Neuronal stem cell (in vitro differentiated cells): ENCODE measurements around the gene FOXP1.

Experiments
- DNase-seq: peaks from one replicate; pipeline ENCODE4 v3.0.0-alpha.2; 2013; ENCODE audit warnings: low spot score
- H2AFZ ChIP-seq: one replicate; pipeline ENCODE4 v1.6.1; 2013; ENCODE audit warnings: mild to moderate bottlenecking, low read length, inconsistent platforms
- H2AK5ac ChIP-seq: 2 replicates; pipeline ENCODE4 v1.6.1; 2013; ENCODE audit warnings: low read depth, mild to moderate bottlenecking, inconsistent platforms, low read length, moderate library complexity, mixed read lengths
- H2BK120ac ChIP-seq: 2 replicates; pipeline ENCODE4 v1.6.1; 2013; ENCODE audit warnings: low read depth, mild to moderate bottlenecking, inconsistent platforms, low read length, moderate library complexity, mixed read lengths
- H2BK12ac ChIP-seq: one replicate; pipeline ENCODE4 v1.6.1; 2013; ENCODE audit warnings: low read length, inconsistent platforms
- H2BK15ac ChIP-seq: 2 replicates; pipeline ENCODE4 v1.6.1; 2013; ENCODE audit warnings: mild to moderate bottlenecking, low read length, inconsistent platforms, mixed read lengths
- H2BK5ac ChIP-seq: one replicate; pipeline ENCODE4 v1.6.1; 2013; ENCODE audit warnings: inconsistent platforms, mild to moderate bottlenecking, low read length, moderate library complexity
- H3K14ac ChIP-seq: one replicate; pipeline ENCODE4 v1.6.1; 2013; ENCODE audit warnings: low read length, inconsistent platforms
- H3K18ac ChIP-seq: 2 replicates; pipeline ENCODE4 v1.6.1; 2013; ENCODE audit warnings: low read length, inconsistent platforms
- H3K23ac ChIP-seq: 2 replicates; pipeline ENCODE4 v1.6.1; 2013; ENCODE audit warnings: low read depth, mild to moderate bottlenecking, mixed read lengths, low read length, inconsistent platforms; ENCODE audit not compliant: poor library complexity
- H3K27ac ChIP-seq: replicated peaks from 3 replicates; pipeline ENCODE4 v1.5.1; 2013; ENCODE audit warnings: low read length, inconsistent platforms
- H3K27me3 ChIP-seq, 3 experiments: 2 replicates each; pipeline ENCODE4 v1.6.1; 2013; ENCODE audit warnings: low read length in 3 of 3, mild to moderate bottlenecking in 2 of 3, inconsistent platforms in 1 of 3, low read depth in 1 of 3, mixed read lengths in 1 of 3, moderate library complexity in 1 of 3; ENCODE audit not compliant: control insufficient read depth in 3 of 3, insufficient read depth in 3 of 3
- H3K36me3 ChIP-seq, 2 donors: replicated peaks in 1 of 2; 2 replicates each; pipeline ENCODE4 v1.6.1; 2013; ENCODE audit warnings: low read length in 2 of 2; ENCODE audit not compliant: control insufficient read depth in 2 of 2, insufficient read depth in 2 of 2
- H3K4ac ChIP-seq: 2 replicates; pipeline ENCODE4 v1.6.1; 2013; ENCODE audit warnings: inconsistent platforms, mild to moderate bottlenecking, low read length, moderate library complexity
- H3K4me1 ChIP-seq, 2 donors: 1 replicate in 1 of 2; 2 replicates in 1 of 2; pipeline ENCODE4 v1.6.1; 2013; ENCODE audit warnings: low read length in 2 of 2, low read depth in 1 of 2; ENCODE audit not compliant: control insufficient read depth in 2 of 2, insufficient read depth in 1 of 2
- H3K4me2 ChIP-seq: one replicate; pipeline ENCODE4 v1.6.1; 2013; ENCODE audit warnings: mild to moderate bottlenecking, low read length, inconsistent platforms; ENCODE audit not compliant: insufficient read depth, poor library complexity, severe bottlenecking
- H3K4me3 ChIP-seq, 2 donors: 2 replicates each; pipeline ENCODE4 v1.5.1; 2013; ENCODE audit warnings: low read length in 2 of 2, mild to moderate bottlenecking in 2 of 2, inconsistent platforms in 1 of 2, moderate library complexity in 1 of 2
- H3K79me1 ChIP-seq: one replicate; pipeline ENCODE4 v1.6.1; 2013; ENCODE audit warnings: low read depth, mild to moderate bottlenecking, inconsistent platforms, low read length, moderate library complexity
- H3K9ac ChIP-seq: one replicate; pipeline ENCODE4 v1.6.1; 2013; ENCODE audit warnings: mild to moderate bottlenecking, low read depth, low read length, inconsistent platforms; ENCODE audit not compliant: poor library complexity
- H3K9me3 ChIP-seq, 2 donors: replicated peaks in 1 of 2; 2 replicates each; pipeline versions ENCODE3 to v1.6.1; 2013; ENCODE audit warnings: low read length in 2 of 2, mild to moderate bottlenecking in 2 of 2, inconsistent platforms in 1 of 2, low read depth in 1 of 2, mixed read lengths in 1 of 2, moderate library complexity in 1 of 2; ENCODE audit not compliant: control insufficient read depth in 2 of 2, insufficient read depth in 1 of 2
- H4K8ac ChIP-seq: one replicate; pipeline ENCODE4 v1.6.1; 2013; ENCODE audit warnings: low read depth, mild to moderate bottlenecking, inconsistent platforms, low read length, moderate library complexity
- H4K91ac ChIP-seq: one replicate; pipeline ENCODE4 v1.6.1; 2013; ENCODE audit warnings: low read length, low read depth, mild to moderate bottlenecking, inconsistent platforms; ENCODE audit not compliant: poor library complexity
- WGBS, 2 donors: extraction: QIAGEN DNeasy Blood & Tissue Kit; methylation state at CpG; one replicate each; pipeline ENCODE4 v1.1.7; 2013; ENCODE audit warnings: missing lambda C conversion rate in 2 of 2, mixed read lengths in 1 of 2; ENCODE audit not compliant: insufficient read length in 2 of 2, insufficient replicate concordance in 1 of 2; ENCODE audit errors: extremely low coverage in 2 of 2; 5-methylcytosine and 5-hydroxymethylcytosine counted together

FOXP1 gene

GRCh38 chr3:71037775-71038174 is 545.8 kb downstream of the FOXP1 start:
- Histone ChIP-seq H3K4me2 (no peak overlapping the region), H3K27ac (no peak overlapping the region), H3K4ac (no peak overlapping the region), H2BK12ac (no peak overlapping the region), H3K36me3 (peaks cover 6 to 78% of the 10 kb centered on the region in 2 donors), H3K4me3 (no peak overlapping the region), H3K23ac (no peak overlapping the region), H4K91ac (no peak overlapping the region), H2AFZ (no peak overlapping the region), H3K9me3 (no peaks in the 10 kb centered on the region), H3K9ac (no peak overlapping the region), H3K4me1 (peaks cover 0 to 3% of the 10 kb centered on the region in 2 donors), H4K8ac (no peak overlapping the region), H3K27me3 (no peaks in the 10 kb centered on the region), H2BK15ac (no peak overlapping the region), H2BK120ac (no peak overlapping the region), H2AK5ac (no peak overlapping the region), H3K18ac (no peak overlapping the region), H3K79me1 (no peaks in the 10 kb centered on the region), H3K14ac (no peak overlapping the region), H2BK5ac (no peak overlapping the region)
- DNase-seq, result no peak
- no CpG with 5 or more reads among the region's 7 CpGs for WGBS, 2 donors

DNA sequence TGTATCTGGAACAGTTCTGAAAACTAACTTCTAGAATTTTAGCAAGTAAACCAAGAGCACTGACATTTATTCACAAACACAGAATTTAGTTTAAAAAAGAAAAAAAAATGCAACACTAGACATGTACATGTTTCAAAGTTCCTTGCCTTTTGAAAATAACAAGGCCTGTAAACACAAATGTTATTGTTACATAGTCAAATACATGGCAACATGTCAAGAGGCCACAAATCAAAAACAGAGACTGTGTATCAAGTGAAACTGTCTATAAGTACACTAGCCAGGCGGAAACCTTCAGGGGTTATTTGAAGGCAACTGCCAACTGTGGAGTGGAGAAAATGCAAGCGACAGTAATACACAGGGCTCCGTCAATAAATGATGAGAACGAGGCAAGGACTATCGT is 547.6 kb downstream of the FOXP1 start:
- Histone ChIP-seq H3K36me3 (peaks cover 3 to 69% of the 10 kb centered on the region in 2 donors), H2BK120ac (no peak overlapping the region), H3K4me3 (no peak overlapping the region), H3K9me3 (no peaks in the 10 kb centered on the region), H2AFZ (no peak overlapping the region), H3K14ac (no peak overlapping the region), H2AK5ac (no peak overlapping the region), H3K27ac (no peak overlapping the region), H4K8ac (no peak overlapping the region), H3K27me3 (no peaks in the 10 kb centered on the region), H3K4me2 (no peak overlapping the region), H3K4ac (no peak overlapping the region), H3K18ac (no peak overlapping the region), H3K4me1 (peaks cover 0 to 3% of the 10 kb centered on the region in 2 donors), H3K23ac (no peak overlapping the region), H2BK5ac (no peak overlapping the region), H2BK12ac (no peak overlapping the region), H3K9ac (no peak overlapping the region), H3K79me1 (no peaks in the 10 kb centered on the region), H2BK15ac (no peak overlapping the region), H4K91ac (no peak overlapping the region)
- no CpG with 5 or more reads among the region's 5 CpGs for WGBS, 2 donors
- no peak for DNase-seq

- Histone ChIP-seq H3K4me2 (no peak overlapping the region), H3K27ac (no peak overlapping the region), H2BK120ac (no peak overlapping the region), H3K23ac (no peak overlapping the region), H3K14ac (no peak overlapping the region), H3K4me3 (no peak overlapping the region), H2AK5ac (no peak overlapping the region), H2AFZ (no peak overlapping the region), H3K36me3 (peaks cover 0 to 65% of the 10 kb centered on the region in 2 donors), H3K9me3 (no peaks in the 10 kb centered on the region), H3K4me1 (peaks cover 0 to 3% of the 10 kb centered on the region in 2 donors), H3K18ac (no peak overlapping the region), H3K27me3 (no peaks in the 10 kb centered on the region), H2BK12ac (no peak overlapping the region), H3K4ac (no peak overlapping the region), H2BK5ac (no peak overlapping the region), H3K79me1 (no peaks in the 10 kb centered on the region), H4K8ac (no peak overlapping the region), H4K91ac (no peak overlapping the region), H3K9ac (no peak overlapping the region), H2BK15ac (no peak overlapping the region)
- no CpG with 5 or more reads among the region's 5 CpGs for WGBS, 2 donors
- no peak for DNase-seq
Observed at GRCh38 chr3:71035314-71035713, 548.2 kb downstream of the FOXP1 start.

DNA sequence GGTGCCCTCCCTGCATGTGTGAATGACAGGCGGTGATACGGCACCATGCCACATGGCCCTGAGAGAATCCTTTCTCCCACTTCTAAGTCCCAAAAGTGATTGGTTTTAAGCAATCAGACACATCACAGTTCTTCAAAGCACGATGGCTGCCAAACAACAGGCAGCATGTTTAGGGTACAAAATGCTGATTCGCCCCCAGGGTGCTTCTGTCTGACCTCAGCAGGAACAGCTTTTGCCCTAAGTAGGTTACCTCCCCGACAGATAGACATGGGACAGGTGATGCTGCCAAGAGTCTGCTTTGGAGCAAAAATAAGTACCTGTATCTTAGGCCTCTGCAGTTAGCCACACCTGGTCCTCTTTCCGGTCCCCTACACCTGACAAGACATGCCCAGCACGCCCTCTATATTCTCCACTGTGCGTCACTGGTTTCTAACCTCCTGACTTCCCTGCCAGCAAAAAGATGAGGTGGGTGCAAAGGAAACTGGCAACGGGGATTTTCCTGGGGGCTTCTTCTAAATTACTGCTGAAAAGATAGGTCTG is 549.8 kb downstream of the FOXP1 start:
- Histone ChIP-seq H3K4ac (no peak overlapping the region), H3K27ac (no peak overlapping the region), H3K9me3 (peaks cover 1 to 4% of the 10 kb centered on the region in 2 donors), H3K4me2 (no peak overlapping the region), H3K79me1 (no peaks in the 10 kb centered on the region), H4K91ac (no peak overlapping the region), H2BK120ac (no peak overlapping the region), H3K36me3 (peaks cover 2 to 59% of the 10 kb centered on the region in 2 donors), H3K9ac (no peak overlapping the region), H2BK5ac (no peak overlapping the region), H3K14ac (no peak overlapping the region), H3K27me3 (no peaks in the 10 kb centered on the region), H2BK12ac (no peak overlapping the region), H2BK15ac (no peak overlapping the region), H3K18ac (no peak overlapping the region), H2AFZ (no peak overlapping the region), H3K23ac (no peak overlapping the region), H3K4me1 (peaks cover 0 to 3% of the 10 kb centered on the region in 2 donors), H4K8ac (no peak overlapping the region), H2AK5ac (no peak overlapping the region), H3K4me3 (no peak overlapping the region)
- WGBS, 2 donors, result no CpG with 5 or more reads among the region's 9 CpGs
- DNase-seq, result no peak
